Retinal pigment epithelial cell (primary cell): ENCODE data around the gene DAAM1.
A peak's percentile ranks its signal among the peaks of the same experiment; 100 is the strongest.

Experiments
- DNase-seq: peaks from one replicate; pipeline ENCODE4 v3.0.0-alpha.2; 2010; ENCODE audit warnings: low read depth
- H3K4me3 ChIP-seq: 2 replicates; pipeline ENCODE4 v1.5.1; 2011; ENCODE audit warnings: mild to moderate bottlenecking, low read length, control low read depth, moderate library complexity
- TF ChIP-seq, protein P1 (sequence below): conservative IDR thresholded peaks from 2 replicates; pipeline ENCODE4 v1.5.1; 2011; ENCODE audit warnings: low read depth, low read length, control low read depth, inconsistent platforms

The DAAM1 gene

DNA sequence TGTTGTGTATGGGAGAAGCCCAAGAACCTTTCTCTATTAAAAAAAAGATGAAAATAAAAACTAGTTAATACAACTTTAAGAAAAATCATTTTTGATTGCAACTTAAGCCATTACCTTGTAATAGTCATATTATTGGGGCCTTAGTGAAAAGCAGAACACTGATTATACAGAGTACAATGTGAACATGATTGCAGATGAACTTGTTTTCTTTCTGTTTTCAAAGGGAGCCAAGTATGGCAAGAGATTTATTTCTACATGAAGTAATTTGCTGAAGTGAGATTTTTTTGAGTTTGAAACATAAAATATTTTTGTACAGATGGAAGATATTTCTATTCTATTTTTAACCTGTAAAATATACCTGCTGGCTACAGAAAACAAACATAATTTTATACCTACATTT, 171.8 kb downstream of the DAAM1 start:
- TF ChIP-seq, protein P1, sequence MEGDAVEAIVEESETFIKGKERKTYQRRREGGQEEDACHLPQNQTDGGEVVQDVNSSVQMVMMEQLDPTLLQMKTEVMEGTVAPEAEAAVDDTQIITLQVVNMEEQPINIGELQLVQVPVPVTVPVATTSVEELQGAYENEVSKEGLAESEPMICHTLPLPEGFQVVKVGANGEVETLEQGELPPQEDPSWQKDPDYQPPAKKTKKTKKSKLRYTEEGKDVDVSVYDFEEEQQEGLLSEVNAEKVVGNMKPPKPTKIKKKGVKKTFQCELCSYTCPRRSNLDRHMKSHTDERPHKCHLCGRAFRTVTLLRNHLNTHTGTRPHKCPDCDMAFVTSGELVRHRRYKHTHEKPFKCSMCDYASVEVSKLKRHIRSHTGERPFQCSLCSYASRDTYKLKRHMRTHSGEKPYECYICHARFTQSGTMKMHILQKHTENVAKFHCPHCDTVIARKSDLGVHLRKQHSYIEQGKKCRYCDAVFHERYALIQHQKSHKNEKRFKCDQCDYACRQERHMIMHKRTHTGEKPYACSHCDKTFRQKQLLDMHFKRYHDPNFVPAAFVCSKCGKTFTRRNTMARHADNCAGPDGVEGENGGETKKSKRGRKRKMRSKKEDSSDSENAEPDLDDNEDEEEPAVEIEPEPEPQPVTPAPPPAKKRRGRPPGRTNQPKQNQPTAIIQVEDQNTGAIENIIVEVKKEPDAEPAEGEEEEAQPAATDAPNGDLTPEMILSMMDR, result no peak
- no peak for DNase-seq
- no peak overlapping the region for H3K4me3 ChIP-seq

DNA sequence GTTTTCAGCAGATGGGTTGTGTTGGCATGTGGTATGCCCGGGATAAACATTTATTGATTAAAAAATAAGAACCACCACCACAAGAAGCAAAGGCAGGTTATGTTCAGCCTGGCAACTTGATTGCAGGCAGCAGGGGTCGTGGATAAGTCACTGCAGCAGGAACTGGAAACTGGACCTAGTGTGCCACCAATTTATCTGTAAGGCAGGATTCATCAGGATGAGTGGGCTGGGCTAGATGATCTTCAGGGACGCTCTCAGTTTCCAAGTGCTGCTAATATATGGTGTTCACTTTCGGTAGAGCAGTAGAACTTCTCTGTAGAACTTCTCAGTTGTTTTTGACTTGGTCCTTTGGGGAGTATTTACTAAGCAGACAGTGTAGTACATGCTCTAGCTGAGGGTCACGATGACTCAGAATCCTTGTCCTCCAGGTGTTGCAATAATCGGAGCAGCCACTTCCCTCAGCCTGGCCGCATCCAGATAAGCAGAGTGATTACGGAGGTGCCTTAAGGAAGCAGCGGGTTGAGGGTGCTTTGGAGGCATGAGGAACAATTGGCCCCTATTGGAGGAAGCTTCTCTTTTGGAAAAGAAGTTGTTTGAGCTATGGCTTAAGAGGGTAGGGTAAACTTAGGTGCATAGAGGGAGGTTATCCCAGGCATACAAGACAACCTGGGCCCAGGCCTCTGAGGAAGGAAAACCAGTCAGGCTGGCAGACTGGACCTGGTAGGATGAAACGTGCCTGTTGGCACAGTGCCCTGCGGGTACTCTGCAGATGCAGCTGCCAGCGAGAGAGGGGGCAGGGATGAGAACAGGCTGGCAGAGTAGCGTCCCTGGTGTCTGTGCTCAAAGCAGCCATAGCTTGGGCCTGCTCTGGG, 172.7 kb downstream of the DAAM1 start:
- no peak overlapping the region for H3K4me3 ChIP-seq
- no peak for DNase-seq
- TF ChIP-seq, protein P1, result no peak

DNA sequence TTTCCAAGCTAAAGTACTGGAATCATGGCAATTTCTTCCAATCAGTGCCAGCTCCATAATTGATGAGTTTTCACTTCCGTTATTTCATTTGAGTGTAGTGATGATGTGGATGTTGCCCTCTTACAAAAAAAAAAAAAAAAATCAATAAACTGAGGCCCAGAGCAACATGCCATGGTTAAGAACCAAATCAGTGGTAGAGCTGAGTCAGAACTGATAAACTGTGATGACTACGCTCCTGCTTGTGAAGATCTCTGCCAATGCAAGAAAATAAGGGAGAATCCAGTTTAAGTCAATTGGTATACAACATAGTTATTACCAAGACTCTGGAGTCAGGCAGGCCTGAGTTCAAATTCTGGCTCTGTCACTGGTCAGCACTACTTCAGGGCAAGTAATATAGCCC, 174.0 kb downstream of the DAAM1 start:
- TF ChIP-seq, protein P1, result no peak
- no peak overlapping the region for H3K4me3 ChIP-seq
- DNase-seq, result no peak

DNA sequence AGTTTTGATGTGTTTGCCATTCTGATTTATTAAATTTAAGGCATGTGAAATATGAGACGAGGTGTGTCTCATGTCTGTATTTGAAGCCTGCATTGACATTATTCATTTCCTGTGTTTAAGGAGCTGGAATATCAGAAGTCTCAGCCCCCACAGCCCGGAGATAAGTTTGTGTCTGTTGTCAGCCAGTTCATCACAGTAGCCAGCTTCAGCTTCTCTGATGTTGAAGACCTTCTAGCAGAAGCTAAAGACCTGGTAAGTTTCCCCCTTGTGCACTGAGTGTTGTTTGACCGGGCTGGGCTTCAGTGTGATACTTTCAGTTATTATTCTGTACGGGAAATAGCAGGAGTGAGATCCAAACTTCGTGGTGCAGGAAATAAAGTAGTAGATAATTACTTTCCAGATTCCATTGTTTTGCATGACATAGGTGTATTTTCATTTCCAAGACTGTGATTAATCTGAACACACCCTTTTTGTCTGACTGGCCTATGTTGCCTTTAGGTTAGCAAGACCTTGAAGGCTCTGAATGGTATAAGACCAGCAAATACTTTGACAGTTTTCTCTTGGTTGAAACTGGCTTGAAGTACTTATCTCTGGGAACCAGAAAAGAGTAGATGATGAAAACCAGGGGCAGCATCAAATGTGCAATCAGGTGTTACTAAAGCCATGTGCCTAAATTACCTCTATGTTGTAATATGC, 175.2 kb downstream of the DAAM1 start:
- DNase-seq, result no peak
- TF ChIP-seq, protein P1, result no peak
- H3K4me3 ChIP-seq, result peak overlapping the region; percentile 3

DNA sequence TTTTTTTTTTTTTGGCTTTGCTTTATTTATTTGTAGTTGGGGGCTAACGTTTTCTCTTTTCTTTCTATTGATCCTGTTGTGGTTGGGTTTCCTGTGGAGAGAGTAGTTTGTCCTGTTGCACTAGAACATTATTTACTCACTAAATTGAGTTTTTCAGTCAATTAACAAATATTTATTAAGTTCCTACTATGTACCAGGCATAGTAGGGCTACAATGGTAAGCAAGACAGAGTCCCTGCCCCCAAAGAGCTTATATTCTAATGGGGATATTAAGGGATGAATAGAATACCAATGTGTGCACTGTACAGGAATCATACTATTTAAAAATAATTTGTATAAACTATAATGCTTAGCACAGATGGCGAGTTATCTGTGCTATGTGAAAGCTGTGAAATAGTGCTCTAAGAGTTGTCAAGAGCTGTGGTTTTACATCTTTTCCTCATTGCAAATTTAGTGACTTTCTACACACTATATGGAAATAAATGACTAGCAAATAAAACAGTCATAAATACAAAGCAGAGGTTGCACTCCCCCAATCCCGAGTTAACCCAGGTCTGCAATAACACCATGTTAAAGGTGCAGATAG, 181.8 kb downstream of the DAAM1 start:
- DNase-seq, result no peak
- TF ChIP-seq, protein P1, result no peak
- H3K4me3 ChIP-seq, result no peak overlapping the region

DNA sequence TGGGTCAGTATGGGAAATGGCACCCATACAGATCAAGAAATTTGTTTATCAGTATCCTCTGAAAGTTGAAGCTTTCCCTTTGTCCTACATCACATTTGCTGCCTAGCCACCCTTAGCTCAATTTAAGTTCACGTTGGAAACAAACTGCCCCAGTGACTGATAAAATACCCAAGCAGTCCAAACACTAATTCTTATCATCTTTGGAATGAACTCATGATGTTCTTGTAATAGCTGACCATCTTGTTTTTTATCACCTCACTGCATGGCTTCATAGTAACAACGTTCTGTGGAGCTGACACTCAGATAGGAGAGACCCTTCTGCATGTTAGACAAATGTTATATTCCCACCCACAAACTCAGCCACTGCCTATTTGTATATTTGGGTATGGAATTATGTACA, 183.3 kb downstream of the DAAM1 start:
- H3K4me3 ChIP-seq, result no peak overlapping the region
- TF ChIP-seq, protein P1, result no peak
- no peak for DNase-seq
